ENCODE data around the gene JAM3.
"Not testable (repeated sequence)": the region's sequence is repeated elsewhere in the genome, so short reads cannot be mapped to it uniquely, and the experiment has no call there.

JAM3 gene

GRCh38 chr11:134063991-134064747 is 4.7 kb upstream of the JAM3 start:
- no peak for DNase-seq

- no peak for DNase-seq
Observed at GRCh38 chr11:134065381-134065780, 3.5 kb upstream of the JAM3 start.

GRCh38 chr11:134066943-134067885 is 1.7 kb upstream of the JAM3 start:
- DNase-seq: no peak

- DNase-seq: no peak
Observed at GRCh38 chr11:134069426-134070341, 812 bp downstream of the JAM3 start.

- DNase-seq: peak in 1 of 2 experiments; percentile 14
Observed at GRCh38 chr11:134070342-134070845, 1.5 kb downstream of the JAM3 start.

GRCh38 chr11:134071306-134071705 is 2.4 kb downstream of the JAM3 start:
- DNase-seq: no peak

GRCh38 chr11:134071766-134072402 is 3.0 kb downstream of the JAM3 start:
- DNase-seq: no peak

GRCh38 chr11:134072844-134073243 is 4.0 kb downstream of the JAM3 start:
- no peak for DNase-seq

GRCh38 chr11:134074346-134074745 is 5.5 kb downstream of the JAM3 start:
- DNase-seq: no peak

GRCh38 chr11:134074766-134075165 is 5.9 kb downstream of the JAM3 start:
- DNase-seq: no peak

GRCh38 chr11:134079317-134079716 is 10.4 kb downstream of the JAM3 start:
- no peak for DNase-seq

- DNase-seq: not testable (repeated sequence)
Observed at GRCh38 chr11:134081258-134081657, 12.4 kb downstream of the JAM3 start.

- DNase-seq: no peak
Observed at GRCh38 chr11:134082990-134083389, 14.1 kb downstream of the JAM3 start.

GRCh38 chr11:134086376-134086775 is 17.5 kb downstream of the JAM3 start:
- DNase-seq: no peak

- not testable (repeated sequence) for DNase-seq
Observed at GRCh38 chr11:134092006-134092405, 23.1 kb downstream of the JAM3 start.

- no peak for DNase-seq
Observed at GRCh38 chr11:134097166-134097565, 28.3 kb downstream of the JAM3 start.

GRCh38 chr11:134098566-134099184 is 29.8 kb downstream of the JAM3 start:
- DNase-seq: peak; percentile 11 to 33

- DNase-seq: no peak
Observed at GRCh38 chr11:134100171-134100570, 31.3 kb downstream of the JAM3 start.

- no peak for DNase-seq
Observed at GRCh38 chr11:134101282-134101681, 32.4 kb downstream of the JAM3 start.

- DNase-seq: no peak
Observed at GRCh38 chr11:134110252-134110815, 41.5 kb downstream of the JAM3 start.

- not testable (repeated sequence) for DNase-seq
Observed at GRCh38 chr11:134113787-134114186, 44.9 kb downstream of the JAM3 start.

Measured in Kasumi-1 (cell line).